ENCODE data around the gene ERBB3.
A peak's percentile ranks its signal among the peaks of the same experiment; 100 is the strongest.
"Not testable (repeated sequence)": the region's sequence is repeated elsewhere in the genome, so short reads cannot be mapped to it uniquely, and the experiment has no call there.

ERBB3 gene

GRCh38 chr12:56079723-56080555 is at the start of gene ERBB3:
TSS of gene ERBB3 (plus strand) at chr12:56080165. CDS start at chr12:56080301, 136 bp downstream.
- DNase-seq, result peak; percentile 56

- DNase-seq, result no peak
Measured at GRCh38 chr12:56031987-56032386, 48.0 kb upstream of the ERBB3 start.

- no peak for DNase-seq
Measured at GRCh38 chr12:56034586-56035332, 45.2 kb upstream of the ERBB3 start.

- DNase-seq, result no peak
Measured at GRCh38 chr12:56037161-56037560, 42.8 kb upstream of the ERBB3 start.

GRCh38 chr12:56038022-56038655 is 41.8 kb upstream of the ERBB3 start:
- no peak for DNase-seq

GRCh38 chr12:56040151-56040550 is 39.8 kb upstream of the ERBB3 start:
- no peak for DNase-seq

GRCh38 chr12:56040963-56041551 is 38.9 kb upstream of the ERBB3 start:
- no peak for DNase-seq

- DNase-seq, result peak; percentile 99
Measured at GRCh38 chr12:56041552-56042429, 38.2 kb upstream of the ERBB3 start, which contains the start of gene RPS26. TSS of gene RPS26 (plus strand) at chr12:56041918. CDS start at chr12:56042167, 249 bp downstream.

- DNase-seq, result not testable (repeated sequence)
Measured at GRCh38 chr12:56042430-56042813, 37.5 kb upstream of the ERBB3 start.

GRCh38 chr12:56042843-56043242 is 37.1 kb upstream of the ERBB3 start:
- DNase-seq, result no peak

- no peak for DNase-seq
Measured at GRCh38 chr12:56046027-56046780, 33.8 kb upstream of the ERBB3 start.

- no peak for DNase-seq
Measured at GRCh38 chr12:56053407-56053893, 26.5 kb upstream of the ERBB3 start.

GRCh38 chr12:56059964-56060363 is 20.0 kb upstream of the ERBB3 start:
- DNase-seq, result not testable (repeated sequence)

GRCh38 chr12:56061982-56062381 is 18.0 kb upstream of the ERBB3 start:
- no peak for DNase-seq

- DNase-seq, result no peak
Measured at GRCh38 chr12:56062996-56063395, 17.0 kb upstream of the ERBB3 start.

GRCh38 chr12:56071648-56072047 is 8.3 kb upstream of the ERBB3 start:
- DNase-seq, result no peak

- DNase-seq, result no peak
Measured at GRCh38 chr12:56074396-56074795, 5.6 kb upstream of the ERBB3 start.

- not testable (repeated sequence) for DNase-seq
Measured at GRCh38 chr12:56077966-56078365, 2.0 kb upstream of the ERBB3 start.

- no peak for DNase-seq
Measured at GRCh38 chr12:56078427-56078826, 1.5 kb upstream of the ERBB3 start.

- DNase-seq, result peak; percentile 65
Measured at GRCh38 chr12:56078931-56079722, 838 bp upstream of the ERBB3 start.

Measured in COR-L47 (cell line).